B cell (primary cell): ENCODE measurements around the gene NTSR2. TPM values are rescaled to one million over a fixed set of nuclear protein-coding genes. Genes with fewer than 3 reads are reported as not detected.

Experiments used
- ATAC-seq: fragments of 200-7000 bp; cut with Tn5 transposase; one replicate; pipeline ENCODE4 v1.10.0; 2021; ENCODE audit warnings: low read depth, mild to moderate bottlenecking, moderate number of reproducible peaks, moderate library complexity
- CTCF ChIA-PET: fragments of 350-600 bp; sonication (Branson Sonifier 250); formaldehyde crosslinking; loops from one replicate; lab custom pipeline; 2021; ENCODE audit warnings: antibody characterized with exemption, inconsistent platforms; lab: Charles Lee
- POLR2A ChIA-PET: fragments of 350-600 bp; sonication (Branson Sonifier 250); formaldehyde crosslinking; loops from one replicate; lab custom pipeline; 2021; ENCODE audit warnings: antibody characterized with exemption; lab: Charles Lee
- DNase-seq: peaks from one replicate; pipeline ENCODE4 v3.0.0; 2013
- H2AFZ ChIP-seq: 2 replicates; pipeline ENCODE4 v1.6.1; 2012; ENCODE audit warnings: mild to moderate bottlenecking, low read depth, low read length; ENCODE audit not compliant: insufficient read depth, poor library complexity, severe bottlenecking
- H3K27ac ChIP-seq, 2 donors: 1 replicate in 1 of 2; 2 replicates in 1 of 2; pipeline ENCODE4 v1.5.1; 2012 to 2013; ENCODE audit warnings: low read length in 2 of 2, mild to moderate bottlenecking in 2 of 2, moderate library complexity in 1 of 2
- H3K27me3 ChIP-seq, 4 experiments: fragments of 200-600 bp in 1 of 4; sonication (generic) in 1 of 4; replicated peaks in 1 of 4; 1 replicate in 2 of 4; 2 replicates in 2 of 4; pipeline versions ENCODE4 v1.6.1 to v1.7.0; 2013 to 2016; ENCODE audit warnings: low read length in 3 of 4, mild to moderate bottlenecking in 2 of 4, mixed read lengths in 1 of 4, moderate library complexity in 1 of 4; ENCODE audit not compliant: insufficient read depth in 4 of 4, control insufficient read depth in 3 of 4; ENCODE audit errors: control extremely low read depth in 1 of 4
- H3K36me3 ChIP-seq, 2 experiments: replicated peaks in 1 of 2; 1 replicate in 1 of 2; 2 replicates in 1 of 2; pipeline versions ENCODE4 v1.6.1 to v1.7.1; 2013; ENCODE audit warnings: low read length in 1 of 2; ENCODE audit not compliant: insufficient read depth in 2 of 2, control insufficient read depth in 1 of 2; ENCODE audit errors: control extremely low read depth in 1 of 2, extremely low read depth in 1 of 2
- H3K4me1 ChIP-seq, 2 donors: fragments of 200-600 bp in 1 of 2; sonication (generic) in 1 of 2; 1 replicate in 1 of 2; 2 replicates in 1 of 2; pipeline versions ENCODE4 v1.5.1 to v1.6.1; 2013 to 2017; ENCODE audit warnings: low read length in 2 of 2; ENCODE audit not compliant: control insufficient read depth in 2 of 2, insufficient read depth in 2 of 2
- H3K4me2 ChIP-seq: replicated peaks from 2 replicates; pipeline ENCODE3; 2012; ENCODE audit warnings: mild to moderate bottlenecking, low read depth, low read length; ENCODE audit not compliant: poor library complexity, severe bottlenecking
- H3K4me3 ChIP-seq, 5 experiments: fragments of 200-600 bp in 1 of 5; sonication (generic) in 1 of 5; 1 replicate in 3 of 5; 2 replicates in 2 of 5; pipeline versions ENCODE4 v1.5.1 to v1.7.0; 2011 to 2016; ENCODE audit warnings: low read length in 4 of 5, mild to moderate bottlenecking in 4 of 5, low read depth in 2 of 5, control low read depth in 1 of 5, moderate library complexity in 1 of 5; ENCODE audit not compliant: insufficient read depth in 1 of 5; ENCODE audit errors: control extremely low read depth in 1 of 5, extremely low read depth in 1 of 5
- H3K79me2 ChIP-seq: fragments of 200-600 bp; sonication (generic); one replicate; pipeline ENCODE4 v1.6.0; 2016; ENCODE audit warnings: low read length; ENCODE audit not compliant: control insufficient read depth, insufficient read depth
- H3K9ac ChIP-seq: fragments of 200-600 bp; sonication (generic); 2 replicates; pipeline ENCODE4 v1.6.1; 2017; ENCODE audit warnings: mild to moderate bottlenecking, low read length, moderate library complexity
- H3K9me3 ChIP-seq, 3 donors: one replicate each; pipeline versions ENCODE4 v1.6.1 to v1.7.1; 2013; ENCODE audit warnings: low read length in 2 of 3; ENCODE audit not compliant: control insufficient read depth in 2 of 3, insufficient read depth in 1 of 3; ENCODE audit errors: control extremely low read depth in 1 of 3
- H4K20me1 ChIP-seq: 2 replicates; pipeline ENCODE4 v1.6.0; 2012; ENCODE audit warnings: mild to moderate bottlenecking, low read length; ENCODE audit not compliant: insufficient read depth, control insufficient read depth, poor library complexity, severe bottlenecking
- H3K27ac Mint-ChIP-seq: one replicate; pipeline ENCODE4 v1.8.0; 2021; ENCODE audit warnings: mixed read lengths
- H3K27me3 Mint-ChIP-seq: one replicate; pipeline ENCODE4 v1.8.0; 2021; ENCODE audit warnings: mixed read lengths
- H3K4me1 Mint-ChIP-seq: one replicate; pipeline ENCODE4 v1.8.0; 2021; ENCODE audit warnings: mixed read lengths
- H3K4me3 Mint-ChIP-seq: one replicate; pipeline ENCODE4 v1.8.0; 2021; ENCODE audit warnings: mixed read lengths
- H3K9me3 Mint-ChIP-seq: one replicate; pipeline ENCODE4 v1.8.0; 2022; ENCODE audit warnings: mixed read lengths; ENCODE audit not compliant: insufficient read depth
- EZH2 ChIP-seq: IDR thresholded peaks from 2 replicates; pipeline ENCODE4 v1.6.1; 2012; ENCODE audit warnings: borderline replicate concordance, low read depth, mild to moderate bottlenecking, moderate library complexity, low read length; ENCODE audit not compliant: insufficient read depth, poor library complexity, severe bottlenecking
- WGBS: methylation state at CpG from one replicate; pipeline ENCODE4 v1.1.5; 2013; ENCODE audit warnings: missing lambda C conversion rate; ENCODE audit not compliant: insufficient coverage; 5-methylcytosine and 5-hydroxymethylcytosine counted together
- intact Hi-C: fragments of 100-400 bp; cut with micrococcal nuclease; formaldehyde crosslinking; loops from one replicate; pipeline ENCODE4 v1.10.0; 2022
- polyA plus RNA-seq: library from polyadenylated mRNA; depleted of rRNA; stranded (reverse); fragments of >200 nt; gene quantifications from 2 replicates; pipeline ENCODE4 v1.2.3, GENCODE V29; 2012
- total RNA-seq, 2 donors: library from RNA; stranded (reverse); fragments of 120-200 nt in 1 of 2; gene quantifications; 1 replicate in 1 of 2; 2 replicates in 1 of 2; pipeline versions ENCODE4 v1.2.3 to v1.2.4, GENCODE V29; 2013 to 2022
- TF ChIP-seq, protein P1 (sequence below): fragments of 200-600 bp; IDR thresholded peaks from one replicate; pipeline ENCODE4 v1.8.0; 2022; ENCODE audit warnings: antibody characterized with exemption, mild to moderate bottlenecking

NTSR2 gene
- total and polyA plus RNA-seq, 2 donors (not counting 1 experiment from before 2014, with no cell fraction given) = not detected

DNA sequence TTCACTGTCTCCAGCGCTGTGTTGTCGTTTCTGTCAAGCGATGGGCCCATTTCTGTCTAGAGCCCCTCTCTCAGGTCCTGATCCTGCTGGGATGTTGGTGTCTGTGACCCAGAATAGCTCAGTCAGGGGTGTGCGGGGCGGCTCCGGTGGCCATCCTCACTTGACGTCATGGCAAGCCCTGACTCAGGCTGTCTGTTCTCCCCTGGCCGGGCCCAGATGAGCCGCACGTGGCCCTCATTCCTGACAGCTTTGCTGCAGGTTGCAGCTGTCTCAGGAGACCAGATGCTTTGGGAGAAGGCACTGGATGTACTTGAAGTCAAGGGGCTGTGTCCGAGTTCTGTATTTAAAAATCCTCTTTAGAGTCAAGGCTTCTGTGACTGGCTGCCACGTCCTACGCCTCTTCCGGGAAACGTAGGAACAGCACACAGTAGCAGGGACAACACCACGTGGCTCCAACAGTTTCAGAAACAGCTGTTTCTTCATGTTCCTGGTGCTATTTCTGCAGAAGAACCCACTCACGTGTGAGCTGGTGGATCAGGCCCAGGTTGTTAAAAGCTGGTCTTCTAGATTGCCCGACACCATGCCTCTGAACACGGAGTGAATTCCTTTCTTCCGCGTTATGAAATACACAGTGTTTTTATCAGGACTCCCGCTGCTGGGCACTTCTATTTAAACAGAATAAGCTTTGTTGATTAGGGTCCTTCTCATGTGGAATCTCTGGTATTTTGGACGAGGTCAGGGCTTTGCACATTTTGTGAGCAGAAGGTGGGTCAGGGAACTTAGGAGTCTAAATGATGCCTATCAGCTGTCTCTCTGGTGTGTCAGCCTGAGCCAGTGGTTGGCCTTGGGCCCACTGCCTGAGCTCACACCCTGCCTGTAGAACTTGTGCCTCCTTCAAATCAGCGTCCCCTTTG is 28.3 kb upstream of the NTSR2 start:
- Histone ChIP-seq H3K4me3 (no peak overlapping the region), H3K27ac (no peak overlapping the region), H2AFZ (no peak overlapping the region), H3K36me3 (no peaks in the 10 kb centered on the region), H3K4me2 (no peak overlapping the region), H3K9me3 (no peaks in the 10 kb centered on the region), H3K4me1 (peaks cover 14 to 17% of the 10 kb centered on the region in 2 donors), H4K20me1 (no peaks in the 10 kb centered on the region), H3K27me3 (peaks cover 0 to 21% (median 2%) of the 10 kb centered on the region in 4 experiments), H3K9ac (no peak overlapping the region), H3K79me2 (no peaks in the 10 kb centered on the region)
- no peak for ATAC-seq
- H3K4me1 Mint-ChIP-seq = no peaks in the 10 kb centered on the region
- TF ChIP-seq EZH2 = no peak
- TF ChIP-seq, protein P1, sequence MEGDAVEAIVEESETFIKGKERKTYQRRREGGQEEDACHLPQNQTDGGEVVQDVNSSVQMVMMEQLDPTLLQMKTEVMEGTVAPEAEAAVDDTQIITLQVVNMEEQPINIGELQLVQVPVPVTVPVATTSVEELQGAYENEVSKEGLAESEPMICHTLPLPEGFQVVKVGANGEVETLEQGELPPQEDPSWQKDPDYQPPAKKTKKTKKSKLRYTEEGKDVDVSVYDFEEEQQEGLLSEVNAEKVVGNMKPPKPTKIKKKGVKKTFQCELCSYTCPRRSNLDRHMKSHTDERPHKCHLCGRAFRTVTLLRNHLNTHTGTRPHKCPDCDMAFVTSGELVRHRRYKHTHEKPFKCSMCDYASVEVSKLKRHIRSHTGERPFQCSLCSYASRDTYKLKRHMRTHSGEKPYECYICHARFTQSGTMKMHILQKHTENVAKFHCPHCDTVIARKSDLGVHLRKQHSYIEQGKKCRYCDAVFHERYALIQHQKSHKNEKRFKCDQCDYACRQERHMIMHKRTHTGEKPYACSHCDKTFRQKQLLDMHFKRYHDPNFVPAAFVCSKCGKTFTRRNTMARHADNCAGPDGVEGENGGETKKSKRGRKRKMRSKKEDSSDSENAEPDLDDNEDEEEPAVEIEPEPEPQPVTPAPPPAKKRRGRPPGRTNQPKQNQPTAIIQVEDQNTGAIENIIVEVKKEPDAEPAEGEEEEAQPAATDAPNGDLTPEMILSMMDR = no peak
- CTCF ChIA-PET = interaction anchor here (0.9 to 11.4 kb wide), 7 partner anchors 8 to 83 kb away, joined by 3 to 209 read pairs (median 3); no protein-coding TSS in a partner anchor
- POLR2A ChIA-PET = no interaction called here
- no peaks in the 10 kb centered on the region for H3K27me3 Mint-ChIP-seq
- no peak for DNase-seq
- no peak overlapping the region for H3K4me3 Mint-ChIP-seq
- no peak overlapping the region for H3K27ac Mint-ChIP-seq
- 75% methylated on average over 23 of the region's 24 CpGs for WGBS
- no peaks in the 10 kb centered on the region for H3K9me3 Mint-ChIP-seq
- intact Hi-C loops = loop anchor here (10.0 kb wide), 1 partner anchor 1307 kb away; no protein-coding TSS in a partner anchor
